BJ (cell line): ENCODE measurements around the gene TPM3. TPM values are rescaled to one million over a fixed set of nuclear protein-coding genes. Genes with fewer than 3 reads are reported as not detected.

Experiments used
- CTCF ChIA-PET: fragments of 350-600 bp; formaldehyde crosslinking; extraction: SDS; loops from one replicate; lab custom pipeline; 2021; ENCODE audit warnings: antibody characterized with exemption, inconsistent platforms; lab: Yijun Ruan, JAX
- POLR2A ChIA-PET: fragments of 300-600 bp; sonication (Branson Sonifier 250); formaldehyde crosslinking; extraction: SDS; loops from one replicate; lab custom pipeline; 2021; ENCODE audit warnings: antibody characterized with exemption; lab: Charles Lee
- DNase-seq: peaks from one replicate; pipeline ENCODE4 v3.0.0-alpha.2; 2011; ENCODE audit warnings: low read depth
- H3K27me3 ChIP-seq: 2 replicates; pipeline ENCODE4 v1.6.0; 2011; ENCODE audit warnings: low read length; ENCODE audit not compliant: control insufficient read depth, insufficient read depth
- H3K36me3 ChIP-seq: 2 replicates; pipeline ENCODE4 v1.5.1; 2011; ENCODE audit warnings: low read length; ENCODE audit not compliant: control insufficient read depth, insufficient read depth
- H3K4me3 ChIP-seq: 2 replicates; pipeline ENCODE4 v1.5.1; 2011; ENCODE audit warnings: low read depth, mild to moderate bottlenecking, control low read depth, low read length
- polyA minus RNA-seq: library from RNA; depleted of rRNA, polyadenylated mRNA; stranded (reverse); fragments of >200 nt; gene quantifications from 2 replicates; pipeline ENCODE4 v1.2.3, GENCODE V29; 2011; rRNA and poly(A)+ RNA removed
- polyA plus RNA-seq: library from polyadenylated mRNA; depleted of rRNA; stranded (reverse); fragments of >200 nt; gene quantifications from 2 replicates; pipeline ENCODE4 v1.2.3, GENCODE V29; 2011; rRNA removed
- TF ChIP-seq, protein P1 (sequence below): IDR thresholded peaks from 2 replicates; pipeline ENCODE4 v1.5.1; 2011; ENCODE audit warnings: low read depth, mild to moderate bottlenecking, control low read depth, inconsistent platforms, low read length, moderate library complexity; ENCODE audit not compliant: insufficient read depth

The TPM3 gene
- polyA plus RNA-seq (275 and 376 TPM in 2 replicates), polyA minus RNA-seq (57.2 and 68.9 TPM in 2 replicates)

DNA sequence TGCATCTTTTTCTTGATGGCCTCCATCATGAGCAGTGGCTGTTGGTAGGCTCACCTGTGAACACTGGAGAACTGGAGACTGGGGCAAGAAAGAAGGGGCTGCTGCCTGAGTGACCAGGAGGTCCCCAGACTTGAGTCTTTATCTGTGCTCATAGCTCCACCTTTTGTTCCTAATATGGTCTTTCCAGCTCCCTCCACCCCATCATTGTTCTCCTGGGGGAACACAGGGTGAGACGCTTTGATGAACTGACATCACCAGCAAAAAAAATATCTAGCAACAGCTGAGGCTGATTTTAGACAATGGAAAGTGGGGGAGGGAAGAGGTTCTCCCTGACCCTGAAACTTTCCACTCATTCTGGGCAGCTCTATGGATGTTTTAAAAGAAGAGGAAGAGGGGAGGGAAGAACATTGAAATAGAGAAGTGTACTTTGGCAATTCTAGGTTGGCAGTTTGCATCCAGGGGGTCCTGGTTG, at the start of gene TPM3:
Gene TPM3 (minus strand): TSS at position 111 of the 472 bp plus-strand sequence. CDS start 82 bp downstream, at position 29.
- POLR2A ChIA-PET, result no interaction called here
- CTCF ChIA-PET, result interaction anchor here (0.5 to 1.2 kb wide), 2 partner anchors 11 to 317 kb away, joined by 4 read pairs; no protein-coding TSS in a partner anchor
- Histone ChIP-seq H3K36me3 (no peaks in the 10 kb centered on the region), H3K27me3 (peaks cover 18% of the 10 kb centered on the region), H3K4me3 (no peak within 1 kb of the TSS)
- TF ChIP-seq, protein P1, sequence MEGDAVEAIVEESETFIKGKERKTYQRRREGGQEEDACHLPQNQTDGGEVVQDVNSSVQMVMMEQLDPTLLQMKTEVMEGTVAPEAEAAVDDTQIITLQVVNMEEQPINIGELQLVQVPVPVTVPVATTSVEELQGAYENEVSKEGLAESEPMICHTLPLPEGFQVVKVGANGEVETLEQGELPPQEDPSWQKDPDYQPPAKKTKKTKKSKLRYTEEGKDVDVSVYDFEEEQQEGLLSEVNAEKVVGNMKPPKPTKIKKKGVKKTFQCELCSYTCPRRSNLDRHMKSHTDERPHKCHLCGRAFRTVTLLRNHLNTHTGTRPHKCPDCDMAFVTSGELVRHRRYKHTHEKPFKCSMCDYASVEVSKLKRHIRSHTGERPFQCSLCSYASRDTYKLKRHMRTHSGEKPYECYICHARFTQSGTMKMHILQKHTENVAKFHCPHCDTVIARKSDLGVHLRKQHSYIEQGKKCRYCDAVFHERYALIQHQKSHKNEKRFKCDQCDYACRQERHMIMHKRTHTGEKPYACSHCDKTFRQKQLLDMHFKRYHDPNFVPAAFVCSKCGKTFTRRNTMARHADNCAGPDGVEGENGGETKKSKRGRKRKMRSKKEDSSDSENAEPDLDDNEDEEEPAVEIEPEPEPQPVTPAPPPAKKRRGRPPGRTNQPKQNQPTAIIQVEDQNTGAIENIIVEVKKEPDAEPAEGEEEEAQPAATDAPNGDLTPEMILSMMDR, result no peak
- DNase-seq, result no peak

DNA sequence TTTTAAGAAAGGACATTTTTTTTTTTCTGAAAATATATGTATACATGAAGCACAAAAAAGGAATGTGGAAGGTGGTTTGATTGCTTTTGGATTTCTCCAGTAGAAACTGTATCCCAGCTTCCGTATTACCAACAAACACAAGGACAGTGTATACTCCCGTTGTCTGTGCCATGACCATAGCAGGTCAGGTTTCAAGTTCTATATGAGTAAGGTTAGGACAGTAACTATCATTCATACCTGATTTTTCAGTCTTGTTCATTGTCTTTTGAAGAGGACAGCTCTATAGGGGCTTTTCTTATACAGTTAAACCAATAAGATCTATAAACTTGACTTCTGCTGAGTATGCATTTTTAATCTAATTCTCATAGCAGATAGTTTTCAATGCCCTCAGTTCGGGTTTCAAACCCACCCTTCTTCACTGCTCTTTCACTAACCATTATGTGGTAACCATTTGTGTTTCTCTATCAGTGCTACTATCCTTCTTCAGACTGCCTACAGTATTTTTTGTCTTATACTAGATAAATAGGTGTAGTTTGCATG, 48.5 kb upstream of the TPM3 start:
- no peak for DNase-seq
- H3K36me3 ChIP-seq, result peaks cover 20% of the 10 kb centered on the region
- no peaks in the 10 kb centered on the region for H3K27me3 ChIP-seq
- ChIA-PET POLR2A (no interaction called here), CTCF (no interaction called here)
- H3K4me3 ChIP-seq, result no peak overlapping the region
- TF ChIP-seq, protein P1, result no peak

DNA sequence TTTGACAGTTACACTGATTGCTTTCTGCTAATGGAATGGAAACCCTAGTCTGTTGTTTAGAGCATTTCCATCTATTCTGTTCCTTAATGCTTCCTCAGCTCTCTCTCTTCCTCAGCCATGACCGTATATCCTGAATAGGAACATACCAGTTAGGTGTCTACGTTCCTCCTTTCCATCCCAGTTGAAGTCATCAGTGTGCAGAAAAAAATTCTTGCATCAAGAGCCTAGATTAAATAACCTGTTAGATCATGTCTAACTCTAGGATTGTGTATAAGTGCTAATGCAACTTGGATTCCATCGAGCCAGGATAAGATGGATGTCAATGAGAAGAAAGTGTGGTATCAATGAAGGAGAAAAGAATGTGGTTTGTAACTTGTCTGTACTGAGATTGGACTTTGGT, 47.6 kb upstream of the TPM3 start:
- peaks cover 20% of the 10 kb centered on the region for H3K36me3 ChIP-seq
- TF ChIP-seq, protein P1, result no peak
- POLR2A ChIA-PET, result no interaction called here
- CTCF ChIA-PET, result no interaction called here
- no peak overlapping the region for H3K4me3 ChIP-seq
- H3K27me3 ChIP-seq, result no peaks in the 10 kb centered on the region
- DNase-seq, result no peak

DNA sequence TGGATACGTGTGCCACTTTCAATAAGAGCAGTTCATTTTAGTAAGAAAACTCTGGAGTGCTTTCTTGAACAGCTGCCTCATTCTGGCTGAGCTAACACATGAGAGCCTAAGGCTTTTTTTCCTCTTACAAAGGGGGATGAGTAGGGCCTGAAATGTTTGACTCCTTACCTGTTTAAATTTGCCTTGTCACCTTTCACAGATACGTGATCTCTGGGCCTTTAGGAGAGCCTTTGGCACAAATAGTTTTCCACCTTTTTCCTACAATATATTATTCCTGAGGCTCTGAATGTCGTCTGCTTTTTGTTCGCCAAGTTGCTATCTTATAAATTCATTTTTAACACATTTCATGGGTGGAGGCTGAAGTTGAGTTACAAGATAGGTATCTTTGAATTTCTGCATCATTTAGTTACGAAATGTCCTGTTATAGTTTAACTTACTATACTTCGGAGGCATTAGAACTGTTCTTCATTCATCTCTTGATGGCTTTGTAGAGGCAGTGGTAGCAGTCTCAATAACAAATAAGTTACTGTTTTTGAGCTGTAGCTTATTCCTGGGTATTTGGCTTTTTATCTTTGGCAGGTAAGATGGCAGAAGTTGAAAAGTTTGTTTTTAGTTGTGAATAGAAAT, 46.1 kb upstream of the TPM3 start:
- ChIA-PET POLR2A (no interaction called here), CTCF (interaction anchor here (1.0 kb wide), 1 partner anchor 20 kb away, joined by 3 read pairs; no protein-coding TSS in a partner anchor)
- no peak for DNase-seq
- Histone ChIP-seq H3K27me3 (no peaks in the 10 kb centered on the region), H3K36me3 (peaks cover 15% of the 10 kb centered on the region), H3K4me3 (no peak overlapping the region)
- TF ChIP-seq, protein P1, result no peak

DNA sequence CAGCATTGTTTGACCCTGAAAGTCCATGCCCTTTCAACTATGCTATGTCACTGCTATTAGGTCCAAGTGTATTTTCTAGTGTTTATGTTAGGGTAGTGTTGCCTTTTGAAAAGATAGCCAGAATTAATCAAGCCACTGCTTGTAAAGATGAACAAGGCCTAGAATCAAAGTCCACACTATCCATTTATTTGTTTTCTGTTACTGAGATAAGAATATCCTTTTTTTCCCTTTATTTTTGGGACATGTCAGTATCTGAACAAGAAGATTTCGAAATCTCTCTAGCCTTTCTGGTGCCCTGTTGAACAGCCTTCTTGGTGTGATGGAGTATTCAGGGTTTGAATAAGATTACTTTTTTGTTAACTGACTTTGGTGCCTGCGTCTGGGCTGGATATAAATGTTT, 45.5 kb upstream of the TPM3 start:
- no peak overlapping the region for H3K4me3 ChIP-seq
- DNase-seq, result no peak
- ChIA-PET CTCF (no interaction called here), POLR2A (no interaction called here)
- H3K27me3 ChIP-seq, result no peaks in the 10 kb centered on the region
- TF ChIP-seq, protein P1, result no peak
- H3K36me3 ChIP-seq, result peaks cover 17% of the 10 kb centered on the region
